Muscle of back (tissue), 13 donors: ENCODE measurements around the gene CARM1. TPM values are rescaled to one million over a fixed set of nuclear protein-coding genes. Genes with fewer than 3 reads are reported as not detected.
A peak's percentile ranks its signal among the peaks of the same experiment; 100 is the strongest.
"Not testable (repeated sequence)": the region's sequence is repeated elsewhere in the genome, so short reads cannot be mapped to it uniquely, and the experiment has no call there.

Experiments
- DNase-seq, 3 donors: peaks; one replicate each; pipeline versions ENCODE4 v3.0.0 to v3.0.0-alpha.2; 2013
- long read RNA-seq, 9 donors: transcript quantifications; one replicate each; lab custom pipeline, GENCODE V29; 2026
- polyA plus RNA-seq, 10 donors: library from polyadenylated mRNA; unstranded; fragments of 120-200 nt; gene quantifications; one replicate each; pipeline ENCODE4 v1.2.1, GENCODE V29; 2013; ENCODE audit not compliant: insufficient read length in 10 of 10

CARM1 gene
- polyA plus RNA-seq, result 10 to 100 TPM; 48.9 to 66.5 (median 57.1) TPM
- long read RNA-seq, donor 1, partial matches to known transcripts, result 0 of 7 reads
- long read RNA-seq, donor 1, other reads (novel, unspliced or antisense), result 0 of 7 reads
- long read RNA-seq, donor 2, partial matches to known transcripts, result 0 of 4 reads
- long read RNA-seq, donor 2, other reads (novel, unspliced or antisense), result 0 of 4 reads
- long read RNA-seq, donor 3, result 0 reads
- long read RNA-seq, donor 4, transcript CARM1-202 (15 exons, 2,722 nt), result major isoform, 5 of 6 reads
- long read RNA-seq, donor 4, partial matches to known transcripts, result 0 of 6 reads
- long read RNA-seq, donor 4, other reads (novel, unspliced or antisense), result 0 of 6 reads
- long read RNA-seq, donor 5, transcript CARM1-201 (16 exons, 3,330 nt), result major isoform, 5 of 26 reads
- long read RNA-seq, donor 5, partial matches to known transcripts, result 13 of 26 reads
- long read RNA-seq, donor 5, other reads (novel, unspliced or antisense), result 6 of 26 reads
- long read RNA-seq, donor 6, partial matches to known transcripts, result 11 of 18 reads
- long read RNA-seq, donor 6, other reads (novel, unspliced or antisense), result 0 of 18 reads
- long read RNA-seq, donor 7, transcript CARM1-202 (15 exons, 2,722 nt), result major isoform, 5 of 9 reads
- long read RNA-seq, donor 7, partial matches to known transcripts, result 0 of 9 reads
- long read RNA-seq, donor 7, other reads (novel, unspliced or antisense), result 0 of 9 reads
- long read RNA-seq, donor 8, partial matches to known transcripts, result 0 of 4 reads
- long read RNA-seq, donor 8, other reads (novel, unspliced or antisense), result 0 of 4 reads
- long read RNA-seq, donor 9, partial matches to known transcripts, result 0 of 1 reads
- long read RNA-seq, donor 9, other reads (novel, unspliced or antisense), result 0 of 1 reads

DNA sequence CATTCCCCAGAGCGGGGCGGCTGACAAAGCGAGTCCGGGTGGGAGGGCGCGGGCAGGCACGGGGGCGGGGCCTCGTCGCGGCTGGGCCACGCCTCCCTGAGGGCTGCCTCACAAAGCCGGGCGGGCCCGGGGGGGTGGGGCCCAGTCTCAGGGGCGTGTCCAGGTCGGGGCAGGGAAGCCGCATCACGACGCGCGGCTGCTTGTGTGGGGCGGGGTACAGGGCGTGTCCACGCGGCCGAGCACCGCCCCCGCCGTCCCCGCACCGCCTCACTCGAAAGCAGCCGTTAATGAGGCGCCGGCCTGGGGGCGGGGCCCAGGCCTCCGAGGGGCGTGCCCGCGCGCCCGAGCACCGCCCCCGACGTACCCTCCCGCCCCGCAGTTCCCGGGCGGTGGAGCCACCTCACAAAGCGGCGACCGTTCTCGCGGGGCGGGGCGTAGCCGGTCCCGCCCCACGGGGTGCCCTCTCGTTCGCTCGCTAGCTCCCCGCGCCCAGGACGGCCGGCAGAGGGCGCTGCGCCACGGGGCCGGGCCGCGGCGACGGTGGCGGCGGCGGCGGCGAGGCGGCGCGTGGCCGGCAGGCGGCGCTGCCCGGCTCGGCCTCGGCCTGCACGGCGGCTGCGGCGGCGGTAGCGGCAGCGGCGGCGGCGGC, at the start of gene CARM1:
CARM1 (plus strand) TSS at position 599 of the 649 bp plus-strand sequence. CDS start 150 bp downstream, outside the sequence.
- peak; percentile 98 to 100 (median 99) for DNase-seq

DNA sequence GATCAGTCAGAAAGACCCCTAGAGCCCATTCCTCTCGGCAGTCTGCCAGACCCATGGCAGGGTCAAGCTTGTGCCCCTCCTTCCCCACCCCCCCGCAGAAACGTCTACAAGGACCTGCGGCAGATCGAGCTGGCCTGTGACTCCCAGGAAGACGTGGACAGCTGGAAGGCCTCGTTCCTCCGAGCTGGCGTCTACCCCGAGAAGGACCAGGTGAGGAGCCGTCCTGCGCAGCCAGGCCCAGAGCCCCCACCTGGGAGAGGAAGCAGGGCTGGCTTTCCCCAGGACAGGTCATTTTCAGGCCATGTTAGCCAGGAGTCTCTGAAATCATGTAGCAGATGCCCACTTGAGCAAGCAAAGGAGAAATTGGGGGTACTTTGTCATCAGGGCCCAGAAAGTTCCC, 47.7 kb upstream of the CARM1 start:
- no peak for DNase-seq

DNA sequence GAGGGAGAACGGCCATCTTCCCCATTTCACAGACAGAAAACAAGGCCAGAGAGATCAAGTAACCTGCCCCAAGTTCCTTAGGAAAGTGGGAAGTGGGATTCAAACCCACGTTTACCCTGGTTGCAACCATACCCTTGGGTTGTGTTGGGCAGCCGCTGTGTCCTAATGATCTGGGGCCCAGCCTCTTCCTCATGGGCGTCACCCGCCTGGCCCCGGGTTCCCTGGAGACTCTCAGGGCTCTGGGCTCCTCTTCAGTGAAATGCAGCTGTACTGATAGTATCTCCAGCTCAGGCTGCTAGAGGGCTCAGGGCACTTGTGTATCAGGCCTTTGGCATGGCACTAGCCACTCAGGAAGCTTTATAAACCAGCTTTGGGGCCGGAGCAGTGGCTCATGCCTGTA, 45.1 kb upstream of the CARM1 start:
- no peak for DNase-seq

DNA sequence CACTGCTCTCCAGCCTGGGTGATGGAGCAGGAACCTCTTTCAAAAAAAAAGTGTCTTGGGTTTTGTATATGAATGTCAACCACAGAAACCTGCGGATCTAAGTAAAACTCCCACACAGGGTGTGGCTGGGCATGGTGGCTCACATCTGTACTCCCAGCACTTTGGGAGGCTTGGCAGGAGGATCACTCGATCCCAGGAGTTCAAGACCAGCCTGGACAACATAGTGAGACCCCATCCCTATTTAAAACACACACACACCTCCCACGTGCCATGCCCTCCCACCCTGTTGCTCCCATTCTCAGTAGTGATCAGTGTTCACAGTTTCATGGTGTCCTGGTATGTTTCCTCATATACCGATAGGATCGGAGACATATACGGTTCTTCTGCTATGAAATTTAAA, 44.5 kb upstream of the CARM1 start:
- DNase-seq, result no peak

DNA sequence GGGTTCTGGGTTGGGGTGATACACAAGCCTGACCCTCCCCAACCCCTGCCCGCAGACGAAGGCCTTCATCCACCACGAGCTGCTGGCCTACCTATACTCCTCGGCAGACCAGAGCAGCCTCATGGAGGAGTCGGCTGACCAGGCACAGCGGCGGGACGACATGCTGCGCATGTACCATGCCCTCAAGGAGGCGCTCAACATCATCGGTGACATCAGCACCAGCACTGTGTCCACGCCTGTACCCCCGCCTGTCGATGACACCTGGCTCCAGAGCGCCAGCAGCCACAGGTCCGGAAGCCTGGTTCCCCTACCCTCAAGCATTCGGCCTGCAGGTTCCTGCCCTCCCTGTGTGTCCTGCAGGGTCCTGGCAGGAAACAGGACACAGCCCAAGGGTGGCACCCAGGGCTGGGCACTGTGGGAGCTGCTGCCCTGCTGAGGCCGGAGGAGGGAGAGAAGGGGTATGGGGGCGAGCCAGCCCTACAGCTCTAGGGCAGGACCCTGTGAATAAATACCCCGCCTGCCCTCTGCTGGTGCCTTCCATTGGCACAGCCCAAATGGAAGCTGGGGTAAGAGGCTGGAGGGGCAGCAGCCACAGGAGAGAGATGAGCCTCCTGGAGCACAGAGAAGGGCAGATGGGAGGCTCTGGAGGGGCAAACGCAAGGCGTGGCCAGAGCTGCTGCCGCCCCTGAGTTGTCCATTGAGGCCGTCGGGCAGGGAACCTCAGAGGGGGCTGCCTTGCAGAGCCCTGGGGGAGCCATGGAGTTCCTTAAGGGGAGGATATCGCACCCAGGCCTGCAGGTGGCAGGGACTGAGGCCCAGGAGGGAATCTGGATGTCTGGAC, 42.2 kb upstream of the CARM1 start:
- no peak for DNase-seq

DNA sequence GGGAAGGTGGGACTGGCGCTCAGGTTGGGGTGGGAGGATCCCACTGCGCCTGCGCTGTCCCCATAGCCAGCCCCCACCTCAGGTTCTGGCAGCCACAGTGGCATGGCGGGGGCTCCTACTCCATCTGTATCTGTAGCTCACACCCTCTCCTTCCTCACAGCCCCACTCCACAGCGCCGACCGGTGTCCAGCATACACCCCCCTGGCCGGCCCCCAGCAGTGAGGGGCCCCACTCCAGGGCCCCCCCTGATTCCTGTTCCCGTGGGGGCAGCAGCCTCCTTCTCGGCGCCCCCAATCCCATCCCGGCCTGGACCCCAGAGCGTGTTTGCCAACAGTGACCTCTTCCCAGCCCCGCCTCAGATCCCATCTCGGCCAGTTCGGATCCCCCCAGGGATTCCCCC, 41.4 kb upstream of the CARM1 start:
- no peak for DNase-seq

DNA sequence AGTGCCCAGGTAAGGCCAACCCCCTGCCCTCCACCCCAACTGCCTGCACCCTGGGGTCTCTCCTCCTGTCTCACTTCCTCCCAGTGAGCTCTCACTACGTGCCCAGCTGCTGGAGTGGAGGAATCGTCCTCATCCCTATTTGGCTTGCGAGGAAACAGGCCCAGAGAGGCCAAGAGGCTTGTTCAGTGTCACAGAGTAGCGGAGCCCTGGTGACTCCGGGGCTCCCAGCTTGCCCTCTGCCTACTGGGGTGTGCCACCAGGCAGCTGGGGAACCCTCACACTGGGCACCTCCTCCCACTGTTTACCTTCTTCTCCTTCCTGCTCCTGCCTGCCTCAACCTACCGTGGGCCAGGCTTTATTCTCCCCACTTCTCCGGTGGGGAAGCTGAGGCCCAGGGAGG, 41.0 kb upstream of the CARM1 start:
- DNase-seq, result no peak

DNA sequence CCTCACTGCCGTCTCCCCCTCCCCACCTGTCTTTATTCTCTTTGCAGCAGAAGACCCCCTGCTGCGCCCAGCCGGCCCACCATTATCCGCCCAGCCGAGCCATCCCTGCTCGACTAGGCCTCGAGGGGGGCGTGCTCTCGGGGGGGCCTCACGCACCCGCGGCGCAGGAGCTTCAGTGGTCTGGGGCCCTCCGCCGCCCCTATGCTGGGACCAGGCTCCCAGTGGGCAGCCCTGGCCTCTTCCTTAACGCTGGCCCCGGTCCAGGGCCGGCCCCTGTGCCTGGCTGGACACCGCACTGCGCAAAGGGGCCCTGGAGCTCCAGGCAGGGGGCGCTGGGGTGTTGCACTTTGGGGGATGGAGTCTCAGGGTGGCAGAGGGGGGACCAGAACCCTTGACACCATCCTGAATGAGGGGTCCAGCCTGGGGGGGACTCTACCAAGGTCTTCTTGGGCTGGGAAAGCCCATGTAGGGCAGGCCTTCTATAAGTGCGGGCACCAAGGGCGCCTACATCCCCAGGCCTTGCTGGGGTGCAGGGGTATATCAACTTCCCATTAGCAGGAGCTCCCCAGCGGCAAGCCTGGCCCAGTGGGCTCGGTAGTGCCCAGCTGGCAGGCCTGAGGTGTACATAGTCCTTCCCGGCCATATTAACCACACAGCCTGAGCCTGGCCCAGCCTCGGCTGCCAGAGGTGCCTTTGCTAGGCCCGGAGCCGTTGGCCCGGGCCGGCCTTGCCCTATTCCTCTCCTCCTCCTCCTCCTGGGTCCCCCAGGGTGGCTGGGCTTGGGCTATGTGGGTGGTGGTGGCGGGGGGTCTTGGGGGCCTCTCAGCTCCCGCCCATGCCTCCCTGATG, 40.2 kb upstream of the CARM1 start:
- no peak for DNase-seq

DNA sequence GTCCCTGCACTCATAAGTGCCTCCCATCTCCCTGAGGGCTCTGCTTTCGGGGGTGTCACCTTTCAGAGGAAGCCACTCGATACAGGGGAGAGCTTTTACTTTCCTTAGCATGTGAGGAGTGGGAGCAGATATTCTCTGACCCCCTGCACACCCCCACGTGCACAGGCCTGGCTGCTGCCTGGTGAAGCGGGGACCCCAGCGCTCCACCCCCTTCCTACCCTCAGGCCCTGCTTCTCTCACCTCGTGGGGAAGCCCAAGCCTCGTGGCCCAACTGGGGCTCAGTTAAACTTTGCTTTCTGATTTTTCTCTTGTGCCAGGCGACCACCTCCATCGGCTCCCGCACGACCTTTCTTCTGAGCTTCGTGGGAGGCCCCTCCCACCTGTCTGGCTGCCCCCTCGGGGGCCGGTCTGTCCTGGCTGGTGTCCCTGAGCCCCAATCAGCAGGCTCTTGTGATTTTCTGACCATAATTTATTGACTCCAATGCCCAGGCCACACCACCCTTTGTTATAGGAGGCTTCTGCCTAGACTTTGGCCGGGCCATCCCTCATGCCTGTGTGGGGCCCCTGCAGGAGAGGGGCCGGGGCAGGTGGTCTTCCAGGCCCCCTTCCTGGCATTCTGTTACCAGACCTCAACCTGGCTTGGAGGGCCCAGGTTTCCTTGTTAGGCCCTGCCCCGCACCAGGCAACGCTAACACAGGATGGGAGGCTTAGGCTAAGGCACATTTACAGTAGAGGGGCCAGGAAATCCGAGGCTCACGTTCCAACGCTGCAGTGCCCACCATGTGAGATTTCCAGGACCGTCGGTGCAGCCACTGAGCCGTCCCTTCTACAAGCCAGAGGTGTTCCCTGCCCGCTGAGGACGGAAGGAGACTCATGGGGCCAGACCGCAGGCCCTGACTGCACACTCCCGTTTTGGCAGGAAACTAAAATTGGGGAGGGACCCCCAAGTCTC, 39.1 kb upstream of the CARM1 start:
- DNase-seq, result no peak

DNA sequence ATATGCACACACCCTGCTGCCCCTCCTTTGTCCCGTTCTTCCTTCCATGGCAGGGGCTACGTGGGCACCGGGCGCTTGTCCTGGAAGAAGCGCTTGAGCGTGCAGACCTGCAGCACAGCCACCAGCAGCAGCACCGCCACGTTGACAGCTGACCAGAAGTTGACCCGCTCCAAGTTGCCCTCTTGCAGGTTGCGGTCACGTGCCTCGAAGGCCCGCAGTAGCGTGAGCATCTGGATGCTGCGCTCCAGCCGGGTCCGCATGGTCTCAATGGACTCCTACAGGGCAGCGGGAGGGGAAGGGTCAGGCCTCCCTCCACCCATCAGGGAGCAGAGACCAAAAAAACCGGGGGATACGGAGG, 38.4 kb upstream of the CARM1 start:
- DNase-seq, result no peak

DNA sequence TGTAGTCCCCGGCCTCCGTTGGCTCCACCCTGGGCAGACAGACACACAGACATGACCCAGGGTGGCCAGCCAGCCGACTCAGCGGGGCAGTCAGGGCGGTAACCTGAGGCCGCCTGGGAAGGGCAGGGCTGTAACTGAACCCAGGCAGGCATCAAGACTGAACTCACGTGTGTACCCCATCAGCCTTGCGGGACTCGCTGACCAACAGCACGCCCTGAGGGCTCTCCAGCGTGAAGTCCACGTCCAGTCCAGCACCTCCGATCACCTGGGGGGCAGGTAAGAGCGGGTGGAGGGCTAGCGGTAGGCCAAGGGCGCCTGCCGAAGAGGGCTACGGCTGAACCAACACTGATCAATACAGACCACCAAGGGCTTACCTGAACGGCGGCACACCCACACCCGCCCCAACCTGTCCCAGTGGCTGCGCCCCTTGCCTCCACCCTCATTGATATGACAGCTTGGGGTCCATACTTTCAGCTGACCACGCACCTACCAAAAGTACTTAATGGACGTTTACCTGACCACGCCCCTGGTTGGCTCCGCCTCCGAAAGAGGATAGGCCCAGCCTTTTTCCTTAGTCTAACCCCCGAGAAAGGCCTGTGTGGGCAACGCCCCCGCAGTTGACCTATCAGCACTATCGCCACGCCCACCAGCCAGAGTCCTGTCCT, 36.1 kb upstream of the CARM1 start:
- DNase-seq, result peak in 1 of 3 donors; percentile 51

DNA sequence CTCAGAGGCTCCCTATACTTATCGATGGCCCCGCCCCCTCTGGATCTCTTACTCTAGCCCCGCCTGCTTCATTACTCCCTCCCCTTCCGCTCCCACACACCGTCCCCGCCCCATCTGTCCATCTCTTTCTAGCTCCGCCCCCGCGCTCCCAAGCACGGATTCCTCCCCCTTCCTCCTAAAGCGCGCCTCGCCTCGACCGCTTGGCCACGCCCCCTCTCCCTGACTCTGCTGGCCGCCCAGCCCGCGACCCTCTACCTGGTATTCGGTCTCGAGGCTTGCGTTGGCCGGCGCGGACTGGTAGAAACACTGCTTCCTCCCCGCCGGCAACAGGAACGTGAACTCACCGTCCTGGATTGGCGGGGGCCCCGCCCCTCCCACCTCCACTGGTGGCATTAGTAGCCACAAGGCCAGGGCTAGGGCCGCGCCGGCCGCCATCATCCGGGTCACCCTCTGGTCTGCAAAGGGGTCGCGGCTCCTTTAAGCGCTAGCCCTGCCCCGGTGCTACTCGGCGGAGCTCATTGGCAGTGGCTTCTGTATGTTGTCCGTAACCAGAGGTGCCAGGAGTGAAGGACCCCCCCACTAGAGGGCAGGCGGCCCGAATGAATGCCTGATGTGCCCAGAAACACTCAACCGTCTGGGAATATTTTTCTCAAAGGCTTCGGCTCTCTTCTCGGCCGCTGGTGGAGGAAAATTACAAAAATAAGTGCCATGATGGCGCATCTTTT, 35.4 kb upstream of the CARM1 start, which contains the start of gene TMED1:
TMED1 (minus strand) TSS at position 459 of the 725 bp plus-strand sequence; CDS start at position 438, 21 bp downstream.
- peak; percentile 98 to 99 (median 98) for DNase-seq

DNA sequence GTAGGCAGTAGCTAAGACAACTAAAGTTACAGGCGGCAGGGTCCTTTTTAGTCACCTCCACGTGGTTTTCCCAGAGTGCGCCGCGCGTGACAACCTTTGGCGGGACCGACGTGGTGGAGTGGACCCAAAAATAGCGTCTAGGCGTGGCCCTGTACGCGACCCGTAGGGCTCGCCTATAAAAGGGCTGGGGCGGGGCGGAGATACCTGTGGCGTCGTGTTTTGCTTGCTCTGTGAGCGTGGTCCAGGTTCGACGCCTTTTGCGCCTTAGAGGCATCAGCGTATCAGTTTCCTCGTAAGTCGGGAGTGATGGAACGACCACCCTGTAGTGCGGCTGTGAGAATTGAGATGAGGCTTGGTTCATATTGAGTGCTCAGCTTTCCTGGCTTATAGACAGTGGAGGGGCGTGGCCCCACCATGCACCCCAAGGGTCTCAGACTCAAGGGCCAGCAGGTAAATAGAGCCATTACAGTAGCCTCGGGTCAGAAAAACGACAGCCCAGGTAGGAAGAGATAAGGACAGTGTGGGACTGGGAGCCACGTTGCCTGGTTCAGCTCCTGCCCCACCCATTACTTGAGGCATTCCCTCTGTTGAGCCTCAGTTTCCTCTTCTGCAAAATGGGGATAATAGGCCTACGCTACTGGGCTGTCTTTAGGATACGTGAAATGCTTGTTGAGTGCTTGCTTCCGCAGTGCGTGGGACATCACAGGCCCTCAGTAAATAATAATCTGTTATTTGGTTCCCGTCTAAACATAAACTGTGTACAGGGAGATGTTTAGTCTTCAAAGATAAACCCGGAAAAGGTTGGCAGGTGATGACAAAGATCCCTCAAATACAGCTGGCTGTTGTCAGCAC, 34.6 kb upstream of the CARM1 start:
- no peak for DNase-seq

DNA sequence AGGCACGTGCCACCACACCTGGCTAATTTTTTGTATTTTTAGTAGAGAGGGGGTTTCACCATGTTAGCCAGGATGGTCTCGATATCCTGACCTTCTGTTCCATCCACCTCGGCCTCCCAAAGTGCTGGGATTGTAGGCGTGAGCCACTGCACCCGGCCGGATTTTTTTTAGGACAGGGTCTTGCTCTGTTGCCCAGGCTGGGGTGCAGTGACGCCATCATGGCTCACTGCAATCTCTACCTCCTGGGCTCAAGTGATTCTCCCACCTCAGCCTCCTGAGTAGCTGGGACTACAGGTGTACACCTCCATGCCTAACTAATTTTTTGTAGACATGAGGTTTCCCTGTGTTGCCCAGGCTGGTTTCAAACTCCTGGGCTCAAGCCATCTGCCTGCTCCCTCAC, 33.7 kb upstream of the CARM1 start:
- DNase-seq, result not testable (repeated sequence)

DNA sequence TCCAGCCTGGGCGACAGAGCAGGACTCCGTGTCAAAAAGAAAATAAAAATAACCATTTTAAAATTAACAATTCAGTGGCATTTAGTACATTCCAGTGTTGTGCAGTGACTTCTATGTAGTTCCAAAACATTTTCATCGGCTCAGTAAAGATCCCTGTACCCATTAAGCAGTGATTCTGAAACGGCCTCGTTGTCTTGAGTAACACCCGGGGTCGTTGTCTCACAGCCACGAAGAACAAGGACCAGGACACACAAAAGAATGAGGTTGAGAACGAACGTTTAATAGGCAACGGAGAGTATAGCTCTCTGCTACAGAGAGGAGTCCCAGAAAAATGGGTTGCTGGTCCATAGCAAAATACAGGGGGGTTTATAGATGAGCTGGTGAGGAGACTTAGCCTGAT, 33.0 kb upstream of the CARM1 start:
- DNase-seq, result no peak

DNA sequence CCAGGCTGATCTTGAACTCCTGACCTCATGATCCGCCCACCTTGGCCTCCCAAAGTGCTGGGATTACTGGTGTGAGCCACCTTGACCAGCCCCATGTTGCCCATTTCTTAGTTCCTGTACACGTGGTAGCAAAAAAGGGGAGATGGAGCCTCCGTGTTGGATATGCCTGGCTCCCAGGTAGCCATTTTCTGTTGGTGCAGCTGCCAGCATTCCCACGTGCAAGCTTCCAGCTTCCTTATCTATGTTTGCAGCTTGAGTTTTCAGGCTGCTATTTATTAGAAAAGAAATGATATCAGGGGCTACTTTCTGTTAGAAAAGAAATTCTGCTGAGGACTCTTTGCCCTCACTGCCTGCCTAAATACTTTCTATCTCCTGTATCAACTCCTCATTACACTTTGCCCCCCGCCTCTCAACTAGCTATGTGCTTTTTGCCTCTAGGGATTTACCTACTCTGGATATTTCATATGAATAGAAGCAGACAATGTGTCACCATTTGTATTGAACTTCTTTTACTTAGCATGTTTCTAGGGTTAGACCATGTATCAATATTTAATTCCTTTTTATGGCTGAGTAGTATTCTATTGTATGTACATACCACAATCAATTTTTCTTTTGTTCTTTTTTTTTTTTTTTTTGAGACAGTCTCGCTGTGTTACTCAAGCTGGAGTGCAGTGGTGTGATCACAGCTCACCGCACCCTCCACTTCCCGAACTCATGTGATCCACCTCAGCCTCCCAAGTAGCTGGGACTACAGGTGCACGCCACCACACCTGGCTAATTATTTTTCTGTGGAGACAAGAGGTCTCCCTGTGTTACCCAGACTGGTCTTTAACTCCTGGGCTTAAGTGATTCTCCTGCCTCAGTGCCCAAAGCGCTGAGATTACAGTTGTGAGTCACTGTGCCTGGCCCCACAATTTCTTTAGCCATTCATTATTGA, 32.0 kb upstream of the CARM1 start:
- no peak for DNase-seq
